ENCODE data around the gene SELENOT. TPM values are rescaled to one million over a fixed set of nuclear protein-coding genes. Genes with fewer than 3 reads are reported as not detected.
A peak's percentile ranks its signal among the peaks of the same experiment; 100 is the strongest.

Gene SELENOT
- total RNA-seq, 1 donor, result 87.9 TPM

- H3K79me2 ChIP-seq (ENCODE audit: insufficient read depth, low read length), result peaks cover 3% of the 10 kb centered on the region
- H3K4me3 ChIP-seq (ENCODE audit: insufficient read depth, low read length), result no peak overlapping the region
- no peak for DNase-seq (ENCODE audit: insufficient read length, low spot score, missing footprints)
- no peak overlapping the region for H3K27ac ChIP-seq (ENCODE audit: low read depth, low read length)
- no peaks in the 10 kb centered on the region for H3K4me1 ChIP-seq (ENCODE audit: insufficient read depth, low read length)
- TF ChIP-seq CTCF (IDR thresholded peaks at IDR 0.05; ENCODE audit: extremely low read depth, low read depth, low read length), result no peak
- no peak overlapping the region for H2AFZ ChIP-seq (ENCODE audit: low read length)
- H3K27me3 ChIP-seq (ENCODE audit: insufficient read depth, low read length), result no peaks in the 10 kb centered on the region
- H3K9me3 ChIP-seq (ENCODE audit: low read depth, low read length), result no peaks in the 10 kb centered on the region
- H3K4me2 ChIP-seq (ENCODE audit: insufficient read depth, low read length), result no peak overlapping the region
- H3K36me3 ChIP-seq (ENCODE audit: insufficient read depth, low read length), result peaks cover 53% of the 10 kb centered on the region
- no peaks in the 10 kb centered on the region for H4K20me1 ChIP-seq (ENCODE audit: insufficient read depth, low read length)
Observed at GRCh38 chr3:150582620-150583019, 20.5 kb upstream of the SELENOT start.

DNA sequence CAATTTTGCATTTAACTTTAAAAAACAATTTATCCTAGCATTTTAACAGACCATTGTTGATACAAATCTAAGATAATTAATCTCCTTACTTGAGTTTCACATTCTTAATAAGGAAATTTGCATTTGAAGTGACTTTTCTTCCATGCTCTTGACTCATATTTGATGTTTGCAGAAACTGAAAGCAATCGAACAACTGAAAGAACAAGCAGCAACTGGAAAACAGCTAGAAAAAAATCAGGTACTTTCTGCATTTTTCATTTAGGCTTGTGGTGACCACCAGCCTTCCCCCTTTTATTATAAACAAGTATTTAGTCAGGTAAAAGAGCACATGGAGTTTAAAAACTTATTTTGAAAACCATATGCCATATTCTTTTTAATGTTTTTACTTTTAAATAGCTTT lies 20.1 kb upstream of the SELENOT start:
- no peak overlapping the region for H3K4me2 ChIP-seq (ENCODE audit: insufficient read depth, low read length)
- H3K9me3 ChIP-seq (ENCODE audit: low read depth, low read length), result no peaks in the 10 kb centered on the region
- no peak for TF ChIP-seq CTCF (IDR thresholded peaks at IDR 0.05; ENCODE audit: extremely low read depth, low read depth, low read length)
- peaks cover 3% of the 10 kb centered on the region for H3K79me2 ChIP-seq (ENCODE audit: insufficient read depth, low read length)
- no peaks in the 10 kb centered on the region for H3K4me1 ChIP-seq (ENCODE audit: insufficient read depth, low read length)
- no peak overlapping the region for H2AFZ ChIP-seq (ENCODE audit: low read length)
- no peak overlapping the region for H3K4me3 ChIP-seq (ENCODE audit: insufficient read depth, low read length)
- H4K20me1 ChIP-seq (ENCODE audit: insufficient read depth, low read length), result no peaks in the 10 kb centered on the region
- peaks cover 53% of the 10 kb centered on the region for H3K36me3 ChIP-seq (ENCODE audit: insufficient read depth, low read length)
- no peak overlapping the region for H3K27ac ChIP-seq (ENCODE audit: low read depth, low read length)
- no peaks in the 10 kb centered on the region for H3K27me3 ChIP-seq (ENCODE audit: insufficient read depth, low read length)
- no peak for DNase-seq (ENCODE audit: insufficient read length, low spot score, missing footprints)

DNA sequence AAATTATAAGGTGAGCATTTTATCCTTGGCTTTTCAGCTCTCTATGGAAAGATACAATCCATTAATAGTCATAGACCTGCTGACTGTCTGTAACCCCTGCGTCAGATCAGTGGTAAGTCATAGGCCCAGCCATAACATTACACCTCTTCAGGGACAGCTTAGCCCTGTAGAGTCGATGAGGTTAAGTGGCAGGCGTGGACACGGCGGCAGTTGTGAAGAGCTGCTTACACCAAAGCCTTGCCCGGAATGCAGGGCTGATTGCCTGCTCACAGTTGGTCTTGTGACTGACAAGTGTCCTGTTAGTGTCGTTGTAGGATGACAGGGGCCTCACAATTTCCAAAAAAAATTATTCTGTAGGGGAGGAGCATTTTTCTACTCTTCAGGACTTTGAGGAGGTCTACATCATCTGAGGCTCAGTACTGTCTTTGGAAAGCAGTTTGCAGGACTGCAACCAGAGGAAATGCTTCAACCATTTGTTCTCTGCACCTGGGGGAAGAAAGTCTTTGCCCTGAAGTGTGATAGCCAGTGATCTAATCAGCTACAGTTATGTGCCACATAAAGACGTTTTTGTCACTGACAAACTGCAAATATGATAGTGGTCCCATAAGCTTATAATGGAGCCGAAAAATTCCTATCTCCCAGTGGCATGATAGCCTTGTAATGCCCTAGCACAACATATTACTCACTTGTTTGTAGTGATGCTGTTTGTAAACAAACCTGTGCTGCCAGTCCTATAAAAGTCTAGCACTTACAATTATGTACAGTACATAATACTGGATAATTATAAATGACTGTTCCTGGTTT lies 14.9 kb upstream of the SELENOT start:
- Histone ChIP-seq H3K4me1 (ENCODE audit: insufficient read depth, low read length) (no peaks in the 10 kb centered on the region), H2AFZ (ENCODE audit: low read length) (no peak overlapping the region), H3K79me2 (ENCODE audit: insufficient read depth, low read length) (no peaks in the 10 kb centered on the region), H3K36me3 (ENCODE audit: insufficient read depth, low read length) (peaks cover 25% of the 10 kb centered on the region), H3K27me3 (ENCODE audit: insufficient read depth, low read length) (no peaks in the 10 kb centered on the region), H3K4me2 (ENCODE audit: insufficient read depth, low read length) (no peak overlapping the region), H3K4me3 (ENCODE audit: insufficient read depth, low read length) (no peak overlapping the region), H3K9me3 (ENCODE audit: low read depth, low read length) (no peaks in the 10 kb centered on the region), H4K20me1 (ENCODE audit: insufficient read depth, low read length) (no peaks in the 10 kb centered on the region), H3K27ac (ENCODE audit: low read depth, low read length) (no peak overlapping the region)
- TF ChIP-seq CTCF (IDR thresholded peaks at IDR 0.05; ENCODE audit: extremely low read depth, low read depth, low read length), result no peak
- peak; percentile 47 for DNase-seq (ENCODE audit: insufficient read length, low spot score, missing footprints)

DNA sequence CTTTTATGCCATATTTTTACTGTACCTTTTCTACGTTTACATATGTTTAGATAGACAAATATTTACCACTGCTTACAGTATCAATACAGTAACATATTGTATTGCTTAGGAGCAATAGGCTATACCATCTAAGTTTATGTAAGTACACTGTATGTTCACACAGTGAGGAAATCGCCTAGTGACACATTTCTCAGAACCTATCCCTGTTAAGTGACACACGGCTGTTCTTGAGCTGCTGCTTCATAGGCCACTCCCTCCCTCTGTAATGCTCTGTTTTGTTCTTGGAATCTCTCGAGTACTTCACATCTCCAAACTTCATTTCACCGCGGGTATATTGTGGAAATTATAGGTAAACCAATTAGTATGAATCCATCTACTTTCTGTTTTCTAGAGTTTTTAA lies 13.4 kb upstream of the SELENOT start:
- H3K27ac ChIP-seq (ENCODE audit: low read depth, low read length), result no peak overlapping the region
- no peak for DNase-seq (ENCODE audit: insufficient read length, low spot score, missing footprints)
- peaks cover 3% of the 10 kb centered on the region for H3K79me2 ChIP-seq (ENCODE audit: insufficient read depth, low read length)
- TF ChIP-seq CTCF (IDR thresholded peaks at IDR 0.05; ENCODE audit: extremely low read depth, low read depth, low read length), result no peak
- H3K4me2 ChIP-seq (ENCODE audit: insufficient read depth, low read length), result no peak overlapping the region
- H3K27me3 ChIP-seq (ENCODE audit: insufficient read depth, low read length), result no peaks in the 10 kb centered on the region
- no peak overlapping the region for H3K4me3 ChIP-seq (ENCODE audit: insufficient read depth, low read length)
- no peaks in the 10 kb centered on the region for H3K9me3 ChIP-seq (ENCODE audit: low read depth, low read length)
- H2AFZ ChIP-seq (ENCODE audit: low read length), result no peak overlapping the region
- H3K4me1 ChIP-seq (ENCODE audit: insufficient read depth, low read length), result no peaks in the 10 kb centered on the region
- H3K36me3 ChIP-seq (ENCODE audit: insufficient read depth, low read length), result peaks cover 10% of the 10 kb centered on the region
- H4K20me1 ChIP-seq (ENCODE audit: insufficient read depth, low read length), result no peaks in the 10 kb centered on the region
